HG03097 (cell line): ENCODE results near the gene PCDHGB3.
"Not testable (repeated sequence)": the region's sequence is repeated elsewhere in the genome, so short reads cannot be mapped to it uniquely, and the experiment has no call there.

Experiments used
- ATAC-seq: cut with Tn5 transposase; IDR thresholded peaks from one replicate; pipeline ENCODE4 v1.9.1; 2021; ENCODE audit not compliant: unreplicated experiment, low FRiP score

The PCDHGB3 gene

DNA sequence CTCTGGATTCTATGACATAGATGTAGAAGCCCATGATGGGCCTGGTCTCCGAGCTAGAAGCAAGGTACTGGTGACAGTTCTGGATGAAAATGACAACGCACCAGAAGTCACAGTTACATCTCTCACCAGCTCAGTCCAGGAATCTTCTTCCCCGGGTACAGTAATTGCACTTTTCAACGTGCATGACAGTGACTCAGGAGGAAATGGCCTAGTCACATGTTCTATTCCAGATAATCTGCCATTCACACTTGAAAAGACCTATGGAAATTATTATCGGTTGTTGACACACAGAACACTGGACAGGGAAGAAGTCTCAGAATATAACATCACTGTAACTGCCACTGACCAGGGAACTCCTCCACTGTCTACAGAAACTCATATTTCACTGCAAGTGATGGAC, 13.9 kb upstream of the PCDHGB3 start:
- no peak for ATAC-seq

DNA sequence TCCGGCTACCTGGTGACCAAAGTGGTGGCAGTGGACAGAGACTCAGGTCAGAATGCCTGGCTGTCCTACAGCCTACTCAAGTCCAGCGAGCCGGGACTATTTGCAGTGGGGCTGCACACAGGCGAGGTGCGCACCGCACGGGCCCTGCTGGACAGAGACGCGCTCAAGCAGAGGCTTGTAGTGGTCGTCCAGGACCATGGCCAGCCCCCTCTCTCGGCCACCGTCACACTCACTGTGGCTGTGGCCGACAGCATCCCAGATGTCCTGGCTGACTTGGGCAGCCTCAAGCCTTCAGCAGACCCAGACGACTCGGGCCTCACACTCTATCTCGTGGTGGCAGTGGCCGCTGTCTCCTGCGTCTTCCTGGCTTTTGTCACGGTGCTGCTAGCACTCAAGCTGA, 13.1 kb upstream of the PCDHGB3 start:
- ATAC-seq: no peak

DNA sequence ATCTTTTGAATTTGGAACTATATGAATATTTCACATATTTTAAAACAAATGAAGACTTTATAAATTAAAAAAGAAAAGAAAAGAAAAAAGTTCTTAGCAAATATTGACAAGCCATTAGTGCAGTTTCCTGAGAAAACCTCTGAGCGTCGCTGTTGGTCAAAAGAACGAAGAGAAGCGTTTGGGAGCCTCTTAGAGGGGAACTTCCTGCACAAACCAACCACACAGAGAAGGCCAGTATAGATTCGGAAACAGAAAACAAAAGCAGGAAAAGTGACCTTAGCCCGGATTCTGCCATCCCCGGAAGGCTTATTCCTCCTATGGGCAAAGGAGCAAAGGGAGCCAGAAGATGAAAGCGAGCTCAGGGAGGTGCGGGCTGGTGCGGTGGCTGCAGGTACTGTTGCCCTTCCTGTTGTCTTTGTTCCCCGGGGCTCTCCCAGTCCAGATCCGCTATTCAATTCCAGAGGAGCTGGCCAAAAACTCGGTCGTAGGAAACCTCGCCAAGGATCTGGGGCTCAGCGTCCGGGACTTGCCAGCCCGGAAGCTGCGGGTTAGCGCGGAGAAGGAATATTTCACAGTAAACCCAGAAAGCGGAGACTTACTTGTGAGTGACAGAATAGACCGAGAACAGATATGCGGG, 10.1 kb upstream of the PCDHGB3 start, which contains the start of gene PCDHGB2:
PCDHGB2 (plus strand) TSS at position 205 of the 637 bp plus-strand sequence; CDS start at position 347, 142 bp downstream.
- ATAC-seq: no peak

DNA sequence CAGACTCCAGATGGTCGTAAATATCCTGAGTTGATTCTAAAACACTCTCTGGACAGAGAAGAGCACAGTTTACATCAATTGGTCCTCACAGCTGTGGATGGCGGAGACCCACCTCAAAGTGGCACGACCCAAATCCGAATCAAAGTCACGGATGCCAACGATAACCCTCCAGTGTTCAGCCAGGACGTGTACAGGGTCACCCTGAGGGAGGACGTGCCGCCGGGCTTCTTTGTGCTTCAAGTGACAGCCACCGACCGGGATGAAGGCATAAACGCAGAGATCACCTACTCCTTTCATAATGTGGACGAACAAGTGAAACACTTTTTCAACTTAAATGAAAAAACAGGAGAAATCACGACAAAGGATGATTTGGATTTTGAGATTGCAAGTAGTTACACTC, 9.4 kb upstream of the PCDHGB3 start:
- no peak for ATAC-seq

DNA sequence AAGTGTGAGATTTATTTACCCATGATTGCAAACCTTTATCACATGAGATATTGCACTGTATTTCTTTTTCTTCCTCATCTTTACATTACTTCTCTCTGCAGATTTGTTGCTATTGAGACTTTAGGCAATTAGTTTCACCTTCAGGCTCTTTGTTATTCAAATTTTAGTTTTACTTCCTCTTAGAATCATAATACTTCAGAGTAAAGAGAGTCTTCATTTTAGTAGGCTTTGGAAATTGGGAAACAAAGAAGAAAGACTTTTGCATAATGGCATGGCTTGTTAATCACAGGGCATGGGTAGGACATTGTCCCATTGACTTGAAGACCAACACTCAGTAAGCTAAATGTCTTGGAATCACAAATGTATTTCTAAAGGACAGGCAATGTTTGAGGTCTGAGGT, 7.3 kb upstream of the PCDHGB3 start:
- ATAC-seq: no peak

DNA sequence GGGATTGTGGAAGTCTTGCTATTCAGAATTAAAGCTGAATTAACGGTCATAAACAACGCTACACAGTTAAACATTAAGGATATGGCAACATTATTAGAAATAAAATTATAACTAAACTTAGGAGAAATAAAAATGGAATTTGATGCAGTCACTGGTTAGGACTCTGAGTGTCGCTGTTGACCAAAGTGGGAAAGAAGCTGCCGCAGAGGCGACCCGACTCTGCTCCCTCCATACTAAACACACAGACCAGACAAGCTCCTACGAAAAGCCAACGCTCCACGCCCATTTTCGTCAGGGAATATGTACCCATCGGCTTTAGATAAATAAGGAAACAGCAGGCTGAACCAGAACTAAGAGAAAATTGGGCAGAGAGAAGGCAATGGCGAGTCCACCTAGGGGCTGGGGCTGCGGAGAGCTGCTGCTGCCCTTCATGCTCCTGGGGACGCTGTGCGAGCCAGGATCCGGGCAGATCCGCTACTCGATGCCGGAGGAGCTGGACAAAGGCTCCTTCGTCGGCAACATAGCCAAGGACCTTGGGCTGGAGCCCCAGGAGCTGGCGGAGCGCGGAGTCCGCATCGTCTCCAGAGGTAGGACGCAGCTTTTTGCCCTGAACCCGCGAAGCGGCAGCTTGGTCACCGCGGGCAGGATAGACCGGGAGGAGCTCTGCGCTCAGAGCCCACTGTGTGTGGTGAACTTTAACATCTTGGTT, 5.9 kb upstream of the PCDHGB3 start, which contains the start of gene PCDHGA5:
PCDHGA5 (plus strand) TSS at position 211 of the 709 bp plus-strand sequence; CDS start at position 380, 169 bp downstream.
- ATAC-seq: no peak

DNA sequence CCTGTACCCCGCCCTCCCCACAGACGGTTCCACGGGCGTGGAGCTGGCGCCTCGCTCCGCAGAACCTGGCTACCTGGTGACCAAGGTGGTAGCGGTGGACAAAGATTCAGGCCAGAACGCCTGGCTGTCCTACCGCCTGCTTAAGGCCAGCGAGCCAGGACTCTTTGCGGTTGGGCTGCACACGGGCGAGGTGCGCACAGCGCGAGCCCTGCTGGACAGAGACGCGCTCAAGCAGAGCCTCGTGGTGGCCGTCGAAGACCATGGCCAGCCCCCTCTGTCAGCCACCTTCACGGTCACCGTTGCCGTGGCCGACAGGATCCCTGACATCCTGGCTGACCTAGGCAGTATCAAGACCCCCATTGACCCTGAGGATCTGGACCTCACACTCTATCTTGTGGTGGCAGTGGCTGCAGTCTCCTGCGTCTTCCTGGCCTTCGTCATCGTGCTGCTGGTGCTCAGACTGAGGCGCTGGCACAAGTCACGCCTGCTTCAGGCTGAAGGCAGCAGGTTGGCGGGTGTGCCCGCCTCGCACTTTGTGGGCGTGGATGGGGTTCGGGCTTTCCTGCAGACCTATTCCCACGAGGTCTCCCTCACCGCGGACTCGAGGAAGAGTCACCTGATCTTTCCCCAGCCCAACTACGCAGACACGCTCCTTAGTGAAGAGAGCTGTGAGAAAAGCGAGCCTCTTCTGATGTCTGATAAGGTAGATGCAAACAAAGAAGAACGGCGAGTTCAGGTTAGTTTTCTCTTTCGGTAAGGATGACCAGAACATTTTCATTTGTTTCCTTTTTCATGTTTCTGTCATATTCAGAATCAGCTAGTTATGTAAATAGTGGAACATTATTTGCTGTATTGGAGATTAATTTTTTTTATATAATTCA, 3.8 kb upstream of the PCDHGB3 start:
- ATAC-seq: no peak

DNA sequence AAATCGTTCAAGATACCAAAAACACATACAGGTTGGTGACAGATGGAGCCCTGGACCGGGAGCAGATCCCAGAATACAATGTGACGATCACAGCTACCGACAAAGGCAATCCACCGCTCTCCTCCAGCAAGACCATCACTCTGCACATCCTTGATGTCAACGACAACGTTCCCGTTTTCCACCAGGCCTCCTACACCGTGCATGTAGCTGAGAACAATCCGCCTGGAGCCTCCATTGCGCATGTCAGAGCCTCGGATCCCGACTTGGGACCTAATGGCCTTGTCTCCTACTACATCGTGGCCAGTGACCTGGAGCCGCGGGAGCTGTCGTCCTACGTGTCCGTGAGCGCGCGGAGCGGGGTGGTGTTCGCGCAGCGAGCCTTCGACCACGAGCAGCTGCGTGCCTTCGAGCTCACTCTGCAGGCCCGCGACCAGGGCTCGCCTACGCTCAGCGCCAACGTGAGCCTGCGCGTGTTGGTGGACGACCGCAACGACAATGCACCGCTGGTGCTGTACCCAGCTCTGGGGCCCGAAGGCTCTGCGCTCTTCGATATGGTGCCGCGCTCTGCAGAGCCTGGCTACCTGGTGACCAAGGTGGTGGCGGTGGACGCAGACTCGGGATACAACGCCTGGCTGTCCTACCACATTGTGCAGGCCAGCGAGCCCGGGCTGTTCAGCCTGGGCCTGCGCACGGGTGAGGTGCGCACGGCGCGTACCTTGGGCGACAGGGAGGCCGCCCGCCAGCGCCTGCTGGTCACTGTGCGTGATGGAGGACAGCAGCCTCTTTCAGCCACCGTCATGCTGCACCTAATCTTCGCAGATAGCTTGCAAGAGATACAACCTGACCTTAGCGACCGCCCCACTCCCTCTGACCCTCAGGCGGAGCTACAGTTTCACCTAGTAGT, 1.8 kb downstream of the PCDHGB3 start:
- ATAC-seq: no peak

DNA sequence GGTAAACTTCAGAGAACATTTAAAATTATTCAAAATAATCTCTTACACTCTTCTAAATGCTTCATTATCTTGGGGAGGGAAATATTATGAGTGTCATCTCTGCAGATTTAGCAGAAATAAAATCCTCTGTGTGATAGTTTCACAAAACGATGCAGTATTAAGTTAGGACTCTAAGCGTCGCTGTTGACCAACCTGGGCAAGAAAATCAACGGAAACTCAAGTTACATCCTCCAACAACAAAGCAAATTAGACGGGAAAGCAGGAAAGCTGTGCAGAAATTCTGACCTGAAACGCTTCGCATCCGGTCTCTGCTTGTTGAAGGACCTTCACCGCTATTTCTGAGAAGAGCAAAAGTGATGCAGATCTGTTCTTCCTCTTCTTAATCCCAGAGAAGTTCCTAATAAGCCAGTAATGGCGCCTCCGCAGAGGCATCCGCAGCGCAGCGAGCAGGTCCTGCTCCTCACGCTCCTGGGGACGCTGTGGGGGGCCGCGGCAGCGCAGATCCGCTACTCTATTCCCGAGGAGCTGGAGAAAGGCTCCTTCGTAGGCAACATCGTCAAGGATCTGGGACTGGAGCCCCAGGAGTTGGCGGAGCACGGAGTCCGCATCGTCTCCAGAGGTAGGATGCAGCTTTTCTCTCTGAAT, 3.8 kb downstream of the PCDHGB3 start, which contains the start of gene PCDHGA6:
PCDHGA6 (plus strand) TSS at position 219 of the 645 bp plus-strand sequence; CDS start at position 412, 193 bp downstream.
- ATAC-seq: no peak

DNA sequence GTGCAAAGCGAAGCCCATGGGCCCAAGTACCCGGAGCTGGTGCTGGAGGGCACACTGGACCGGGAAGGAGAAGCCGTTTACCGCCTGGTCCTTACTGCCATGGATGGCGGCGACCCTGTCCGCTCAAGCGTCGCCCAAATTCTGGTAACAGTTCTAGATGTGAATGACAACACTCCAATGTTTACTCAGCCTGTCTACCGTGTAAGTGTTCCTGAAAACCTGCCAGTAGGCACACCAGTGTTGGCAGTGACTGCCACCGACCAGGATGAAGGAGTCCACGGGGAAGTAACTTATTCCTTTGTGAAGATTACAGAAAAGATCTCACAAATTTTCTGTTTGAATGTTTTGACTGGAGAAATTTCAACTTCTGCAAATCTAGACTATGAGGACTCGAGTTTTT, 4.6 kb downstream of the PCDHGB3 start:
- ATAC-seq: no peak

DNA sequence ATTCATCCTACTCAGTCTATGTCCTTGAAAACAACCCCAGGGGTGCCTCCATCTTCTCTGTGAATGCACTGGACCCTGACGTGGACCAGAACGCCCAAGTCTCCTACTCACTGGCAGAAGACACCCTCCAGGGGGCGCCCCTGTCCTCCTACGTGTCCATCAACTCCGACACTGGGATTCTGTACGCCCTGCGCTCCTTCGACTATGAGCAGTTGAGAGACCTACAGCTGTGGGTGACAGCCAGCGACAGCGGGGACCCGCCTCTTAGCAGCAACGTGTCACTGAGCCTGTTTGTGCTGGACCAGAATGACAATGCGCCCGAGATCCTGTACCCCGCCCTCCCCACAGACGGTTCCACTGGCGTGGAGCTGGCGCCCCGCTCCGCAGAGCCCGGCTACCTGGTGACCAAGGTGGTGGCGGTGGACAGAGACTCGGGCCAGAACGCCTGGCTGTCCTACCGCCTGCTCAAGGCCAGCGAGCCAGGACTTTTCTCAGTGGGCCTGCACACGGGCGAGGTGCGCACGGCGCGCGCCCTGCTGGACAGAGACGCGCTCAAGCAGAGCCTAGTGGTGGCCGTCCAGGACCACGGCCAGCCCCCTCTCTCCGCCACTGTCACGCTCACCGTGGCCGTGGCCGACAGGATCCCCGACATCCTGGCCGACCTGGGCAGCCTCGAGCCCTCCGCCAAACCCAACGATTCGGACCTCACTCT, 5.6 kb downstream of the PCDHGB3 start:
- not testable (repeated sequence) for ATAC-seq

DNA sequence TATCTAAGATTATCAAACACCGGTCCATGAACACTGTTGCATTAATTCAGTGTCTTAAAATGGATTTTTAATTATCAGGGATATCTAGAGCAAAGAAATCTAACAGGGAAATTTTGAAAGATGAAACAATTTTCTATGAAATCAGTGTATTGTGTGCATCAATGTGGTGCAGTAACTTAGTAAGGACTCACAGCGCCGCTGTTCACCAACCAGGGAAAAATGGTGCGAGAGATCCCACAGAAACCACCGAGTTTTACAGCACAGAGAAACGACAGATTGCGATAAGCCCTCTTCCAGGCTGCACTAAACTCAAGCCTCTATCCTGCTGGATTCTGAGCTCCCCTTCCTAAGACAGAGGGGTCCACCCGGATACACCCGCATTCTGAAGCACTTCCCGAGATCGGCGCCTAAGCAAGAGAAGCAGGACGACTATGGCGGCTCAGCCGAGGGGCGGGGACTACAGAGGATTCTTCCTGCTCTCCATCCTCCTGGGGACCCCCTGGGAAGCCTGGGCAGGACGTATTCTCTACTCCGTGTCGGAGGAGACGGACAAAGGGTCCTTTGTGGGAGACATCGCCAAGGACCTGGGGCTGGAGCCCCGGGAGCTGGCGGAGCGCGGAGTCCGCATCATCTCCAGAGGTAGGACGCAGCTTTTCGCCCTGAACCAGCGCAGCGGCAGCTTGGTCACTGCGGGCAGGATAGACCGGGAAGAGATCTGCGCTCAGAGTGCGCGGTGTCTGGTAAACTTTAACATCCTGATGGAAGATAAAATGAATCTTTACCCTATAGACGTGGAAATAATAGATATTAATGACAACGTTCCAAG, 12.6 kb downstream of the PCDHGB3 start, which contains the start of gene PCDHGA7:
PCDHGA7 (plus strand) TSS at position 274 of the 826 bp plus-strand sequence; CDS start at position 432, 158 bp downstream.
- no peak for ATAC-seq

DNA sequence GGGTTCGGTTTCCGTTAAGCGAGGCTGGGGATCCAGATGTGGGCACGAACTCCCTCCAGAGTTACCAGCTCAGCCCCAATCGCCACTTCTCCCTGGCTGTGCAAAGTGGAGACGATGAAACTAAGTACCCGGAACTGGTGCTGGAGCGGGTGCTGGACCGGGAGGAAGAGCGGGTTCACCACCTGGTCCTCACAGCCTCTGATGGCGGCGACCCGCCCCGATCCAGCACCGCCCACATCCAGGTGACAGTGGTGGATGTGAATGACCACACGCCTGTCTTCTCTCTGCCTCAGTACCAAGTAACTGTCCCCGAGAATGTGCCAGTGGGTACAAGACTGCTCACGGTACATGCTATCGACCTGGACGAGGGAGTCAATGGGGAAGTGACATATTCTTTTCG, 13.3 kb downstream of the PCDHGB3 start:
- no peak for ATAC-seq

DNA sequence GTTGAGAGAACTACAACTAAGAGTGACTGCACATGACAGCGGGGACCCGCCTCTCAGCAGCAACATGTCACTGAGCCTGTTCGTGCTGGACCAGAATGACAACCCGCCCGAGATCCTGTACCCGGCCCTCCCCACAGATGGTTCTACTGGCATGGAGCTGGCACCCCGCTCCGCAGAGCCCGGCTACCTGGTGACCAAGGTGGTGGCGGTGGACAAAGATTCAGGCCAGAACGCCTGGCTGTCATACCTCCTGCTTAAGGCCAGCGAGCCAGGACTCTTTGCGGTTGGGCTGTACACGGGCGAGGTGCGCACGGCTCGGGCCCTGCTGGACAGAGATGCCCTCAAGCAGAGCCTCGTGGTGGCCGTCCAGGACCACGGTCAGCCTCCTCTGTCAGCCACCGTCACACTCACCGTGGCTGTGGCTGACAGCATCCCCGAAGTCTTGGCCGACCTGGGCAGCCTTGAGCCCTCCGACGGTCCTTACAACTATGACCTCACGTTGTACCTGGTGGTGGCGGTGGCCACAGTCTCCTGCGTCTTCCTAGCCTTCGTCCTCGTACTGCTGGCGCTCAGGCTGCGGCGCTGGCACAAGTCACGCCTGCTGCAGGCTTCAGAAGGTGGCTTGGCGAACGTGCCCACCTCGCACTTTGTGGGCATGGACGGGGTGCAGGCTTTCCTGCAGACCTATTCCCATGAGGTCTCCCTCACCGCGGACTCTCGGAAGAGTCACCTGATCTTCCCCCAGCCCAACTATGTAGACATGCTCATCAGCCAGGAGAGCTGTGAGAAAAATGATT, 14.6 kb downstream of the PCDHGB3 start:
- ATAC-seq: no peak

DNA sequence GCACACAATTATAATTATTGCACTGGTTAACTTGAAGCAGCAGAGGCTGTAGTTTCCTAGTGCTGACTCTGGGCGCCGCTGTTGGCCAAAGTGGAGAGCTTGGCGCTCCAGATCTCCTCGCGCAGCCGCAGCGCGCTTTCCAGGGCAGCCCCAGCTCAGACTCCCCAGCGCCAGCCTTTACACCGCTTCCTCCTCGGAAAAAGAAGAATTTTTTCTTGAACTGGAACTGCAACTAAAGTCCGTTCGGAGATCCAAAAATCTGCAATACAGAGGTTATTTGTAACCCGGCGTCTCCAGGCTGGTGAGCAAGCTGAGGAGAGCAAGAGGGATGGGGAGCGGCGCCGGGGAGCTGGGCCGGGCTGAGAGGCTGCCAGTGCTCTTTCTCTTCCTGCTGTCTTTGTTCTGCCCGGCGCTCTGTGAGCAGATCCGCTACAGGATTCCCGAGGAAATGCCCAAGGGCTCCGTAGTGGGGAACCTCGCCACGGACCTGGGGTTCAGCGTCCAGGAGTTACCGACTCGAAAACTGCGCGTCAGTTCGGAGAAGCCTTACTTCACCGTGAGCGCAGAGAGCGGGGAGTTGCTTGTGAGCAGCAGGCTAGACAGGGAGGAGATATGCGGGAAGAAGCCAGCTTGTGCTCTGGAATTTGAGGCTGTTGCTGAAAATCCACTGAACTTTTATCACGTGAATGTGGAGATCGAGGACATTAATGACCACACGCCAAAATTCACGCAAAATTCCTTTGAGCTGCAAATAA, 17.7 kb downstream of the PCDHGB3 start, which contains the start of gene PCDHGB4:
PCDHGB4 (plus strand) TSS at position 142 of the 755 bp plus-strand sequence; CDS start at position 329, 187 bp downstream.
- ATAC-seq: not testable (repeated sequence)

DNA sequence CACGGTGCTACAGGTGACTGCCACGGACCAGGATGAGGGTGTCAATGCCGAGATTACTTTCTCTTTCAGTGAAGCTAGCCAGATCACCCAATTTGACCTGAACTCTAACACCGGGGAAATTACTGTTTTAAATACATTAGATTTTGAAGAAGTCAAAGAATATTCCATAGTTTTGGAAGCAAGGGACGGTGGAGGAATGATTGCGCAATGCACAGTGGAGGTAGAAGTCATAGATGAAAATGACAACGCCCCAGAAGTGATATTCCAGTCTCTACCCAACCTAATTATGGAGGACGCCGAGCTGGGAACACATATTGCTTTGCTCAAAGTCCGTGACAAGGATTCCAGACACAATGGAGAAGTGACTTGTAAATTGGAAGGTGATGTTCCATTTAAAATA, 18.6 kb downstream of the PCDHGB3 start:
- no peak for ATAC-seq
